HG02571 (cell line): ENCODE results near the gene ATXN10.
"Not testable (repeated sequence)": the region's sequence is repeated elsewhere in the genome, so short reads cannot be mapped to it uniquely, and the experiment has no call there.

Experiments used
- ATAC-seq: cut with Tn5 transposase; IDR thresholded peaks from one replicate; pipeline ENCODE4 v1.9.1; 2021; ENCODE audit warnings: mild to moderate bottlenecking, moderate library complexity; ENCODE audit not compliant: unreplicated experiment

ATXN10 gene

GRCh38 chr22:45676024-45676423 lies 4.4 kb downstream of the ATXN10 start:
- no peak for ATAC-seq

GRCh38 chr22:45677063-45677462 lies 5.4 kb downstream of the ATXN10 start:
- no peak for ATAC-seq

GRCh38 chr22:45678961-45679912 lies 7.6 kb downstream of the ATXN10 start:
- no peak for ATAC-seq

- ATAC-seq: no peak
Observed at GRCh38 chr22:45680932-45681700, 9.5 kb downstream of the ATXN10 start.

DNA sequence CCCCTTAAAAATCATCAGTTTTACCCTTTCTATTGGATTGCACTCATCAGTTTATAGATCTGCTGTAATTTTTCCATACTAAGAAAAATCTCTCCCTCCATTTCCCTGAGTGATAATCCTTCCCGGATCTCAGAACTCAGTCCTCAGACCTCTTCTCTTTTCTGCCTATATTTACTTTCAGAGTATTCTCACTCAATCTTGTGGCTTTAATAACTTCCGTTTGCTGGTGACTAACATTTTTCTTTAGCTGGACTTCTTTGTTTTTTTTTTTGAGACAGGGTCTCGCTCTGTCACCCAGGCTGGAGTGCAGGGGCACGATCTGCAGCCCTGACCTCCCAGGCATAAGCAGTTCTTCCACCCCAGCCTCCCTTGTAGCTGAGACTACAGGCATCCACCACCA lies 10.4 kb downstream of the ATXN10 start:
- ATAC-seq: no peak

DNA sequence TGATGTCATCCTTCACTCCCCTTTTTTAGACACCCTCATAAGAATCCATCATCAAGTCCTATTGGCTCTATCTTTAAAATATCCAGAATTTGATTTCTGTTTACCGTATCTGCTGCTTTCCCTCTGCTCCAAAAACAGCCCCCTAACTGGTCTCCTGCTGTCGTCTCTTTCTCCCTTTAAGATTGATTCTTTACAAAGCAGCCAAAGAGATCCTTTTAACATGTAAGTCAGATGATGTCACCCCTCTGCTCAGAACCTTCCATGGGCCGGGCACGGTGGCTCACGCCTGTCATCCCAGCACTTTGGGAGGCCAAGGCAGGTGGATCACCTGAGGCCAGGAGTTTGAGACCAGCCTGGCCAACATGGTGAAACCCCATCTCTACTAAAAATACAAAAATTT lies 11.1 kb downstream of the ATXN10 start:
- not testable (repeated sequence) for ATAC-seq

- no peak for ATAC-seq
Observed at GRCh38 chr22:45683248-45683647, 11.6 kb downstream of the ATXN10 start.

DNA sequence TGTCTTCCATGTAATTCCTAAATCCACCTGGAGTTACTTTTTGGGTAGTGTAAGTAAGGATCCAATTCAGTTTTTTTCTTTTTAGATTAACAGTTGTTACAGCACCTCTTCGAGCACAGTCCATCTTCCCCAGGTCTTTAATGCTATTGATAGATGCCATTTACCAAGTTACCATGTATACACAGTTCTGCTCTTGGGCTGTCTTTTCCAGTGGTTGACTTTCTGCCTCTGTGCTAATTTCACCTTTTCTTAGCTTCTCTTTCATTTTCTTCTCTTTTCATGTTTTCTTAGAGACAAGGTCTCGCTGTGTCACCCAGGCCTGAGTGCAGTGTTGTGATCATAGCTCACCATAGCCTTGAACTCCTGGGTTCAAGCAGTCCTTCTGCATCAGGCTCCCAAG lies 12.0 kb downstream of the ATXN10 start:
- no peak for ATAC-seq

GRCh38 chr22:45684169-45684568 lies 12.5 kb downstream of the ATXN10 start:
- ATAC-seq: no peak

DNA sequence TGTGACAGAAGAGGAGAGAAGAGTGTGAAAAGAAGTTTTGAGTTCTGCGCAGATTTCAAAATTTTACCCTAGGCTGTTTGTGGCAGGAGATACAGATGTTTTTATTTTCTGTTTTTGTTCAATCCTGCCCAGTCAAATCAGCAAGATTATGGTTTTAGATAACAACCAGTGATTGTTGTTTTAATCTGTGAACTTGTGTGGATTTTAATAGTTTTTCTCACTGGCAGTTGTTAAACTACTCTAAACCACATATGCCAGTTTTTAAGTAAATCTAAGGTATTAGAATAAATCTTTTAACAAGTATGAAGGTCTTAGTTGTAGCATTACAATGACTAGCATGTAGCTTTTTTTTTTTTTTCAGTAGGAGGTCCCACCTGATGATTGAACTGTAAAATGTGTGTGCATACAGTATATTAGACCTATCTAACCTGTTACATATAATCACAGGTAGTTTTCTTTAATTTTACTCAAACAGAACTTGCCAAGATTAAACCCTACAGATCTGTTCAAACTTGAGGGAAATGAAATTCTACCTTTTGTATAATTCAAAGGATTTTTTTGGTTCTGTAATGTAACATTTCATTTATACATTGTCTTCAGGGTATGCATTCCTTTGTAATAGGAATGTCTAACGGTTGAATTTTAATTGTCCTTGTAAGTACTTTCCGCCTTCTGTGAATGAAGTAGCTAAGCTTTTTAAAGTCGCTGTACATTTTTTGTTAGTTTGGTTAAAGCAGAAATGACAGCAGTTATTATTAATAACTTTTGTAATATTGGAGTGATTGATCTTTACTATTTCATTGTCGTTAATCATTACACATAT lies 13.3 kb downstream of the ATXN10 start:
- no peak for ATAC-seq

DNA sequence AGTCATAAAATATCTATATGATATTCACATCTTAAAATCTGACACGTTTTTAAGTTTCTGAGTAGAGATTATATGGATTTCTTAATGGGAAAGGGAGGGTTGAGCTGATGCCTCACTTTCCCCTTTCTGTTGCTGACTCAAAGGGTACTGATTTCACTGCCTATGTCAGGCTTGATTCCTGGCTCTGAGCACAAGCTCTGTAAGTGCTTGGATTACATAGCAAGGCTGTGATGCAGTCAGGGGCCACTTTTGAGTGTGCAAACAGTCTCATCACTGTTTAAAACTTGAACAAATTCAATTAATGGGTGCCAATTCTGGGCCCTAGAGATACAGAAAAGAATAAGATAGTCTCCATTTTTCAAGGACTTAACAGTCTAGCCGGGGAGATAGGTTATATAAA lies 14.4 kb downstream of the ATXN10 start:
- ATAC-seq: no peak

DNA sequence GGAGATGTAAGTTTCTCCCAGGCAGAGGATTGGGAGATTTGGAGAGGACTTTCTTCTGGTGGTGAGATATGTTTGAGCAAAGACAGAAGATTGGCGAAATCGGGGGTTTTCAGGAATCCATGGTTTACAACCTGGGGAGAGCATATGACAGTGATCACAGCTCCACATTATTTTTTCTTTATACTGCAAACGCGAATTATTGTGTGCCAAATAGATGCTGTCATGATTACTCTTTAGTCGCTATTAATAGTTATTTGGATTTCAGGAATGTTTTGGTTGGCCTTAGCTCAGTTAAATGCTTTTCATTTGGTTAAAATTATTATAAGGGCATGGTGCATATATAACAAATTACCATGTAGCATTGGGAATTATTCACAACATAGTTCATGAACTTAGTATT lies 15.2 kb downstream of the ATXN10 start:
- ATAC-seq: no peak

- ATAC-seq: no peak
Observed at GRCh38 chr22:45688600-45689080, 17.0 kb downstream of the ATXN10 start.

DNA sequence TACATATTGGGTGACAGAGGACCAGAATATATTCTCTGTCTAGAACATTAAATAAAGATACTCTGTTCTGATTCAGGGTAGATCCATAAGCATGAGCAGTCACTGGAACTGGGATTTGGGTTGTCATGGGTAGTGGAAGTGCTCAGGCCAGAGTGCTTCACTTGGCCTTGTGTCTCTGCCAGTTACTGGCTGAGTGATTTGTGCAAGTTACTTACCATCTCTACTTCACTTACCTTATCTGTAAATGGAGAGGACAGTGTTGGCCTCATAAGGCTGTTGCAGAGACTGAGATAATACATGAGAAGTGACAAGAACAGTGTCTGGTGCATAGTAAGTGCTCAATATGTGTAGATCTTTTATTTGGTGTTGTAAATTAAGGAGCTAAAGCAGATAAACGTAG lies 17.6 kb downstream of the ATXN10 start:
- no peak for ATAC-seq

DNA sequence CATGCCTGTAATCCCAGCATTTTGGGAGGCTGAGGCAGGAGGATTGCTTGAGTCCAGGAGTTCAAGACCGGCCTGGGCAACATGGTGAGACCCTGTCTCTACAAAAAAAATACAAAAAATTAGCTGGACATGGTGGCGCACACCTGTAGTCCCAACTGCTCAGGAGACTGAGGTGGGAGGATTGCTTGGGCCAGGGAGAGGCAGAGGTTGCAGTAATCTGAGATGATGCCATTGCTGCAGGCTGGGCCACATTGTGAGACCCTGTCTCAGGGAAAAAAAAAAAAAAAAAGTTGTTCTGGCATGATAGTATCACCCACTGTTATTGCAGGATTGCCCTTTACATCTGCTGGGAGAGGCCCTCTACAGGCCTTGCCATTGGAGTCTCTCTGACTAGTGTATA lies 18.4 kb downstream of the ATXN10 start:
- ATAC-seq: no peak

GRCh38 chr22:45692549-45692948 lies 20.9 kb downstream of the ATXN10 start:
- no peak for ATAC-seq

DNA sequence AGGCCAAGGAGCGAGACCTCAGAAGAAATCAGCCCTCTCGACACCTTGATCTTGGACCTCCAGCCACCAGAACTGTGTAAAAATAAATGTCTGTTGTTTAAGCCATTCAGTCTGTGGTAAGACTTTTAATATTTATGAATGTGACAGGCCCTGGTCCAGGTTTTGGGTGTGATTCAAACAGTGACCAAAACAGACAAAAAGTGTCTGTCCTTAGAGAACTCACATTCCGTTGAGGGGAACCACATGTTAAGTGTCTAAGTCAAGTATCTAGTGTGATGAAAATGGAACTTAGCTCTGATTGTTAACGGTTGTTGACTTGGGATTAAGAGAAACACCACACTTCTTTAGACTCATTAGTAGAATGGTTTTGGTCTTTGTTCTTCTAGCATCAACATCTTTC lies 22.2 kb downstream of the ATXN10 start:
- ATAC-seq: no peak

GRCh38 chr22:45696227-45696626 lies 24.6 kb downstream of the ATXN10 start:
- no peak for ATAC-seq

GRCh38 chr22:45698094-45698493 lies 26.5 kb downstream of the ATXN10 start:
- ATAC-seq: no peak

DNA sequence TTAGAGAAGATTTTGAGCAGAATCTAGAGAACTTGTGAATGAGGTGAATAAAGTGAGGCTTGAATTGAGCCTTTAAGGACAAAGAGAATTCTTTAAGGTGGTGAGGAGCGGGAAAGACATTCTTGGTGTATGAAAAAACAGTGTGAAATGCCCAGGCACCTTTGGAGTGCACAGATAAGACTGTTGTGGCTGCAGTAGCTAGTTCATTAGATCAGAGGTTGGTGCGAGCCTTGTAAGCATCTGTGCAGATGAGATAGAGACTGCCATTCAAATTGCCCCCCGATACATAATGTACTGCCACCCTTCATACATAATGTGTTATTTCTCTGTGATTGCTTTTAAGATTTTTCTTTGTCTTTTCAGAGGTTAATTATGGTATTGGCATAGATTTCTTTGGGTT lies 31.3 kb downstream of the ATXN10 start:
- no peak for ATAC-seq

DNA sequence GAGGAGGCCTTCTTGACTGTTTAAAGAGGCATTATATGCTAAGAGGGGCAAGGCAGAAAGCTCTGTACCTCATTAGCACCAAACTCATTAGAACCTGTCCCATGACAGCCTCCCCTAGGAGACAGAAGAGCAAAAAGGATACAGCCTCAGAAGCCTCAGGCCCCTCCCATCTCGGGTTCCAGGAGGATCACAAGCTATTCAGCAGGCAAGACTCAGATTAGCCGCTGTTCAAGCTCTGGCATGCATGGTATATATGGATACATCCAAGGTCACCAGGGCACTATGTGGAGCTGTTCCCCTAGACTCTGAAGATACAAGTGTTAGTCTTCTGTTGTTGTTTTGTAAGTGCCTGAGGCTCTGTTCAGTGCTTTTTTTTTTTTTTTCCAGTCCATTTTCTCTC lies 32.1 kb downstream of the ATXN10 start:
- ATAC-seq: no peak
